HG03175 (cell line): ENCODE measurements around the gene ANKRD44.

Experiments
- ATAC-seq: cut with Tn5 transposase; IDR thresholded peaks from one replicate; pipeline ENCODE4 v1.9.1; 2021; ENCODE audit warnings: mild to moderate bottlenecking, moderate library complexity; ENCODE audit not compliant: unreplicated experiment

Gene ANKRD44

GRCh38 chr2:197322724-197323720, 12.4 kb upstream of the ANKRD44 start:
- ATAC-seq, result peak; percentile 50

GRCh38 chr2:197322143-197322542, 11.6 kb upstream of the ANKRD44 start:
- ATAC-seq, result no peak

- ATAC-seq, result no peak
Observed at GRCh38 chr2:197315371-197315770, 4.8 kb upstream of the ANKRD44 start.

- ATAC-seq, result no peak
Observed at GRCh38 chr2:197312186-197312585, 1.6 kb upstream of the ANKRD44 start.

GRCh38 chr2:197311421-197312033, 947 bp upstream of the ANKRD44 start:
- ATAC-seq, result no peak

GRCh38 chr2:197310987-197311420, 424 bp upstream of the ANKRD44 start:
- ATAC-seq, result no peak

GRCh38 chr2:197309691-197310231, 819 bp downstream of the ANKRD44 start:
- peak; percentile 9 for ATAC-seq

GRCh38 chr2:197308996-197309690, 1.4 kb downstream of the ANKRD44 start:
- no peak for ATAC-seq

- ATAC-seq, result no peak
Observed at GRCh38 chr2:197308585-197308984, 2.0 kb downstream of the ANKRD44 start.

GRCh38 chr2:197307933-197308521, 2.6 kb downstream of the ANKRD44 start:
- peak; percentile 9 for ATAC-seq

GRCh38 chr2:197307236-197307932, 3.2 kb downstream of the ANKRD44 start:
- no peak for ATAC-seq

GRCh38 chr2:197306696-197307040, 3.9 kb downstream of the ANKRD44 start:
- no peak for ATAC-seq

GRCh38 chr2:197306024-197306695, 4.4 kb downstream of the ANKRD44 start:
- no peak for ATAC-seq

- peak; percentile 52 for ATAC-seq
Observed at GRCh38 chr2:197304556-197305011, 6.0 kb downstream of the ANKRD44 start.

GRCh38 chr2:197300139-197300538, 10.4 kb downstream of the ANKRD44 start:
- no peak for ATAC-seq

GRCh38 chr2:197298609-197299008, 12.0 kb downstream of the ANKRD44 start:
- no peak for ATAC-seq

GRCh38 chr2:197297772-197298318, 12.7 kb downstream of the ANKRD44 start:
- peak; percentile 33 for ATAC-seq

- peak; percentile 29 for ATAC-seq
Observed at GRCh38 chr2:197297266-197297665, 13.3 kb downstream of the ANKRD44 start.

GRCh38 chr2:197296835-197297234, 13.7 kb downstream of the ANKRD44 start:
- ATAC-seq, result peak; percentile 25
